ENCODE measurements around the gene ARNT2.

ARNT2 gene

GRCh38 chr15:80559761-80560160, 155.6 kb downstream of the ARNT2 start:
- no peak for DNase-seq

GRCh38 chr15:80560601-80561400, 156.6 kb downstream of the ARNT2 start:
- DNase-seq = no peak

- no peak for DNase-seq
These were observed 157.3 kb downstream of the ARNT2 start for GRCh38 chr15:80561500-80561899.

GRCh38 chr15:80562033-80562432, 157.9 kb downstream of the ARNT2 start:
- DNase-seq = no peak

- no peak for DNase-seq
These were observed 158.7 kb downstream of the ARNT2 start for GRCh38 chr15:80562846-80563245.

GRCh38 chr15:80563372-80563997, 159.3 kb downstream of the ARNT2 start:
- no peak for DNase-seq

GRCh38 chr15:80564056-80564455, 159.9 kb downstream of the ARNT2 start:
- no peak for DNase-seq

- no peak for DNase-seq
These were observed 161.2 kb downstream of the ARNT2 start for GRCh38 chr15:80565398-80565797.

GRCh38 chr15:80565988-80566387, 161.8 kb downstream of the ARNT2 start:
- DNase-seq = no peak

- DNase-seq = peak; percentile 84 to 87
These were observed 163.6 kb downstream of the ARNT2 start for GRCh38 chr15:80567721-80568157.

GRCh38 chr15:80568298-80568697, 164.1 kb downstream of the ARNT2 start:
- DNase-seq = no peak

GRCh38 chr15:80568876-80569605, 164.9 kb downstream of the ARNT2 start:
- DNase-seq = no peak

GRCh38 chr15:80569656-80570055, 165.5 kb downstream of the ARNT2 start:
- no peak for DNase-seq

GRCh38 chr15:80570553-80570952, 166.4 kb downstream of the ARNT2 start:
- no peak for DNase-seq

- DNase-seq = no peak
These were observed 168.2 kb downstream of the ARNT2 start for GRCh38 chr15:80572337-80572736.

GRCh38 chr15:80573606-80574005, 169.4 kb downstream of the ARNT2 start:
- DNase-seq = no peak

- DNase-seq = no peak
These were observed 170.4 kb downstream of the ARNT2 start for GRCh38 chr15:80574590-80574989.

GRCh38 chr15:80576519-80577090, 172.4 kb downstream of the ARNT2 start:
- DNase-seq = no peak

- DNase-seq = no peak
These were observed 173.5 kb downstream of the ARNT2 start for GRCh38 chr15:80577552-80578205.

GRCh38 chr15:80578206-80578595, 174.0 kb downstream of the ARNT2 start:
- DNase-seq = no peak

- DNase-seq = no peak
These were observed 174.7 kb downstream of the ARNT2 start for GRCh38 chr15:80578871-80579270.

- DNase-seq = no peak
These were observed 175.4 kb downstream of the ARNT2 start for GRCh38 chr15:80579611-80580010.

GRCh38 chr15:80580106-80580505, 175.9 kb downstream of the ARNT2 start:
- DNase-seq = peak; percentile 70 to 76
